Muscle of back (tissue), 11 donors: Measurements from ENCODE around the gene VASH2. TPM values are rescaled to one million over a fixed set of nuclear protein-coding genes. Genes with fewer than 3 reads are reported as not detected.
"Not testable (repeated sequence)": the region's sequence is repeated elsewhere in the genome, so short reads cannot be mapped to it uniquely, and the experiment has no call there.

Experiments
- DNase-seq, 3 donors: peaks; one replicate each; pipeline versions ENCODE4 v3.0.0 to v3.0.0-alpha.2; 2013
- polyA plus RNA-seq, 10 donors: library from polyadenylated mRNA; unstranded; fragments of 120-200 nt; gene quantifications; one replicate each; pipeline ENCODE4 v1.2.1, GENCODE V29; 2013; ENCODE audit not compliant: insufficient read length in 10 of 10

The VASH2 gene
- polyA plus RNA-seq, 10 donors = 40.6 to 56.7 (median 46.5) TPM

DNA sequence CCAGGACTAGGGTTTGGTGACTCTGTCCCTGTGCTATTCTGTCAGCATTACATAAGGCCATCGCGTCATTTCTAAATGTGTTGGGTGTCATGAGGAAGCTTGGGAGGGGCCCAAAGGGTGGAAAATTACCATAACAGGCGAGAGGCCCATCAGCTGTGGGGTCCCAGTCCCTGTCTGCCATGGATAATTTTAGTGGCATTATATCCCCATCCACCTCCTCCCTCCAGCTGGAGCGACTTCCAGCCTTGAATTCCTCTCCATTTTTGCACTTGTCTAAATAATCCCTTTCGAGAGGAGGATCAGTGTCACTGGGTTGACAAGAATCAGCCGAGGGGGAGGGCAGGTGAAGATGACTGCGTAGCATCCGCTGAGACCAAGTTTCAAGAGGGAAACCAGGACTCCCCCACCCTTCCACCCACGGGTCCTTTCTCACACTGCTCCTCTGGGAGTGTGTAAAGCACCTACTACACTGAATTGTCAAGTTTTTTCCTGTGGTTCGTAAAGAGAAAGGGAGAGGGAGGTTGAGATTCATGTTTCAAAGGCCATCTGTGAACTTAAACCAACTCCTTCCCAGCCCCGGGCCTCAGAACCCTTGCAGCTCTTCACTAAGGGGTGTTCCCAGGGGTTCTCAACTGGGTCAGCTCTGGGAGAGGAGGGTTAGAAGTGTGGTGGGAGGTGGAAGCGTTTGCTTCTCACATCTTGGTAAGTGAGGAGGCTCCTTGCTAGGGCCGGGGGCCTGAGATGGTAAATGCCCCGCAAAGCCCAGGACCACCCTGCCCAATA, 29.2 kb downstream of the VASH2 start:
- peak in 2 of 3 donors; percentile 64 to 73 for DNase-seq

GRCh38 chr1:212980123-212980785, 29.9 kb downstream of the VASH2 start:
- DNase-seq = peak in 1 of 3 donors; percentile 61

DNA sequence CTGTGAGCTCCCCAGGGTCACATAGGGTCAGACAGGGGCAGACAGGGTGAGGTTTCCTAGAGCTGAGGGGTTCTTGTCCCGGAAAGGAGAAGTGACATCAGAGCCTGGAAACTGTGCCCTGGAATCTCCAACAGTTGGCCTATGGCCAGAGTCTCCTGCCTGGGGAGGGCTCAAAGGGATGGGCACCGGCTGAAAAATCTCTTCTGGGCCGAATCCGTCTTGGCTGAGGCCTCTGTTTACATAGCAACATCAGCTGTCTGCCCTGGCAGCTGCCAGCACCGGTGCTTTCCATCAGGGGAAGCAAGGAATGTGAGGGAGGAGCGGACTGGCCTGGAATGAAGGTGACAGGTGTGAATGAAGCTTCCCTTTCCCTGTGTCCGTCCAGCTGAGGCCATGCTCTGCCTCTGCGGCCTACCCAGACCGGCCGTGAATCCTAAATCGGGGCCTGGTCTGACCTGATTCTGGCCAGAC, 30.7 kb downstream of the VASH2 start:
- DNase-seq = peak; percentile 76 to 83 (median 77)

DNA sequence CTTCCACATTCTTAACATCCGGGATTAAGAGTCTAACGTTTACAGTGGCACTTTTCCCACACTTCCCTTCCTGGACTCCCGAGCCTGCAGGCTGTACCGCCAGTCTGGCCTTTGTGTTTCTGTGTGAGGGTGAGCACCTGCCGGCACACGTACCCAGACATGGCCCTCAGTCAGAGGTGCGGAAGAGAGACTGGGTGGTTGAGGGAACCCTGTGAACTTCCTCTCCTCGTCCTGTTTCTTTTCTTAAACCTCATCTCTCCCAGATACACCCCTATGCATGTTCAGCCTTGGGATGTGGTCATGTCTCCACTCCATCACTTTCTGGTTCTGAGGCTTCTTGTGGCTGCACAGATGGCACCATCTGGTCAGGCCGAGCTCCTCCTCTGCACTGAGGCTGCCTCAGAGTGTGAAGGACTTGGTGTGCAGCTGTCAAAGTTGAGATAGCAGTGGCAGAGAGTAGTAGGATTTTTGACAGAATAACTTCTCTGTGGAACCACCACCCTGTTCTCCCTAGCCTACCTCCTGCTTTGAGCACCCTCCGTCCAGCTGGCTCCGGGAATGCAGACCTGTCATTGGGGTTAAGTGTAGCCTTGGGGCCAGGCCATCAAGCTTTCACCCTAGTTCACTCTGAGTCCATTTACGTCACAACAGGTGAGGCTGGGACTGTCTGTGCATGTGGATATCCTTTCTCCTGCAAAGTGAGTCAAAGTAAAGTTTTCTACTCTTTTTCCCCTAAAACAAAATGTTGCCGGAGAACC, 31.4 kb downstream of the VASH2 start:
- peak in 1 of 3 donors; percentile 51 for DNase-seq

- no peak for DNase-seq
Measured at GRCh38 chr1:212982430-212983152, 32.2 kb downstream of the VASH2 start.

DNA sequence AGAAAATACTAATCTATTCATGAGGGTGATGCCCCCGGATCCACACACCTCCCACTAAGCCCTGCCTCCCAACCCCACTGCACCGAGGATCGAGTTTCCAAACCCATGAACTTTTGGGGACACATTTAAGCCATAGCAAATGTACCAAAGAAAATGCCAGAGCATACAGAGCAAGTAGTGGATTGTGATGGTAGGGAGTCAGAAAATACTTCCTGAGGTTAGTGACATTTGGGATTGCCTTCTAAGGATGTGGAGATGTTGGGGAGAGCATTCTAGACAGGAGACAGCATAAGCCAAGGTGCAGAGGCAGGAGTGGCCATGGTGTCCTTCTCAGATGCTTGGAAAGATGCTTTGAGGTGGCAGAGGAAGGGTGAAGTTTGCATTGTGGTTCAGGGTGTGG, 33.1 kb downstream of the VASH2 start:
- DNase-seq = no peak

GRCh38 chr1:212984522-212985291, 34.4 kb downstream of the VASH2 start:
- no peak for DNase-seq

DNA sequence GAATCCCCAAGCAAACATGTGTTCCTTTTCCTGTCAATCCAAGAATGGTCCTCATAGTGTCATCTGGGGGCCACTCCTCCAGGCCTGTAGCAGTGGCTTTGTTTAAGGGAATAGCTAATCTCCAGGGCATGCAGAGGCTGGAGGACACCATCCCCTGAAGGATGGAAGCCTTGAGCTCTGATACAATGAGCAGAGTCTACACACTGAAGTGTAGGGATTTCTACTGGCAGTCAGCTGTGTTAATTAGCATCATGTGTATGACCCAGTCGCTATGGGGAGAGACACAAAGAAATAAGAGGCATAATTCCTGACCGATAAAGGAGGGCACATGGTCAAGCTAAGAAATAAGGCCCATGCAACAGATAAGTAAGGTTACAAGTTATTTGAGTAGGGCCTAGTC, 36.2 kb downstream of the VASH2 start:
- no peak for DNase-seq

DNA sequence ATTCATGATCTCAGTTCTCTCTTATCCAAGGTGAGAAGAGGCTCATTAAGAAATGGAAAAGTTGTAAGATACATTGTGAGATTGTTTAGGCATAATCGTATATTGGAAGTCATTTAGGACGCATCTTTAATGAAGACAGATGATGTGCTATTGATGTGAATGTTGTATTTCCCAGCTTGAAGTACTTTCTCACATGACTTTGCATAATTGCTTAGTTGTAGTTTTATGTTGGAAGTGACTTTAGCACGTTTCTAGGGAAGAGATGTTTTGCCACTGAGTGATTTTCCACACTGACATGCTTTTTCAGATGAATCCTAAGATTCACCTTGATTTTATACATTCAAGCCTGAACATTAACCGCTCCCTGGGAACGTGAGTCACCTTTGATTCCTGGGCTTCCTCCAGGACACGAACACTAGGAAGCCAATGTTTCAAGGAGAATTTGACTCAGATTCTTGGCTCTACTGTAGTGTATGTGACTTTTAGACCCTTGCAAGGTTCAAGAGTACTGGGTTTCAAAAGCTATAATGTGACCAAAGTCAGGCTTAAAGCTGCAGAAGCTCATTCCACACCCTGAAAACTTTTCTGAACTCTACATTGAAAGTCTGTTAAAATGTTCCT, 37.5 kb downstream of the VASH2 start:
- no peak for DNase-seq

GRCh38 chr1:212990276-212990675, 39.9 kb downstream of the VASH2 start:
- no peak for DNase-seq

GRCh38 chr1:212993960-212994359, 43.6 kb downstream of the VASH2 start:
- not testable (repeated sequence) for DNase-seq

DNA sequence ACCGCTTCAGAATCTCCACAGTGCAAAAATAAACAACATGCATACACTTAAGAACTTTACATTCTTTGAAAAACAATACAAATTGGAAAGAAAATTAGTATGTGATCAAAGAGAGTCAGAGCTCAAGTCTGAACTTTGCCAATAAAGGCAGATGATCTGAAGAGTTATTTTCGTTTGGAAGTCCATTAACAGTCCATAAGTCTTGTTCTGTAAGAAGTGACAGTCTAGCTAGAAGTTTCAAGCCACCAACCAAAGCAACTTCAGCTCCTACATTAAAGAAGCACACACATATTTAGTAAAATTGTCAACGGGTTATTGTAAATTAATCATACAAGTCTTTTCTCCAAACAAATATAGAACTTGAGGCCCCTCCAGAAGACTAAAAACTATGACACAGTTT, 44.6 kb downstream of the VASH2 start:
- no peak for DNase-seq

- DNase-seq = no peak
Measured at GRCh38 chr1:213003256-213003655, 52.9 kb downstream of the VASH2 start.

DNA sequence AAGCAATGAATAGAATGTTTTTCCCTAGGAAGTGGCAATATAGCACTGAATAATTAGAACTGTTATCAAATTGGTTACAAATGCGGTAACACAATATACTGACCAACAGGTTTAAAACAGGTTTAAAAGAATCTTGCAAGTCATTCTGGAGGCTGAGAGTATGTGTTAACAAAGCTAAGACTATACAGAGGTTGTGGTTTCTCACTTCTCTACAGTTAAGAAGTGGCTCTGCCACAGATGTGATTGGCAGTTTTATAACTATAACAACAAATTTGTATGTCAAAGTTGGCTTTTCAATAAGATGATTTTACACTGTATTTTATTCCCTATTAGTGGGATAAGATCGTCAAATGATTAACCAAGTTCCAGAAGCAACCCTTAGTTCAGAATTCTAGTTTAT, 58.2 kb downstream of the VASH2 start:
- no peak for DNase-seq

GRCh38 chr1:213014642-213015041, 64.3 kb downstream of the VASH2 start:
- DNase-seq = peak in 2 of 3 donors; percentile 6 to 10

GRCh38 chr1:213015099-213016050, 65.0 kb downstream of the VASH2 start, which contains the start of gene ANGEL2:
Gene ANGEL2, minus strand, starts transcription at chr1:213015867. Its CDS starts 196 bp downstream, at chr1:213015671.
- peak; percentile 98 to 100 (median 99) for DNase-seq

- no peak for DNase-seq
Measured at GRCh38 chr1:213017447-213018273, 67.3 kb downstream of the VASH2 start.

DNA sequence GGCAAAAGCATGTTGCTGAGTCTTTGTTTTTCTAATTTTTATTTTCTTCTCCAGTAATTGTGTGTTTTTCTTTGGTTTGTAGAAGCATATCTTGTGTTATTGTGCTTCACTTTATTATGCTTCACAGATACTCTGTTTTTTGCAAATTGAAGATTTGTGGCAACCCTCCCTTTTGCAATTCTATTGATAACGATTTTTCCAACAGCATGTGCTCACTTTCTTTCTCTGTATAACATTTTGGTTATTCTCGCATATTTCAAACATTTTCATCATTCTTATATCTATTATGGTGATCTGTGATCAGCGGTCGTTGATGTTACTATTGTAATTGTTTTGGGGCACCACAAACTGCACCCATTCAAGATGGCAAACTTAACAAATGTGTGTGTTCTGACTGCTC, 69.1 kb downstream of the VASH2 start:
- DNase-seq = no peak
